Memory B cell (primary cell): ENCODE measurements around the gene WNT2B.
A peak's percentile ranks its signal among the peaks of the same experiment; 100 is the strongest.

Source experiments
- ATAC-seq: fragments of 150-1000 bp; cut with Tn5 transposase; 2 replicates; pipeline ENCODE4 v1.10.0; 2021; ENCODE audit warnings: low read depth, mild to moderate bottlenecking, moderate library complexity
- DNase-seq, 2 donors: peaks; one replicate each; pipeline ENCODE4 v3.0.0; 2022; ENCODE audit warnings: low spot score in 2 of 2
- H3K27ac Mint-ChIP-seq: one replicate; pipeline ENCODE4 v1.8.0; 2022; ENCODE audit warnings: mild to moderate bottlenecking, moderate library complexity, mixed read lengths
- H3K27me3 Mint-ChIP-seq: one replicate; pipeline ENCODE4 v1.8.0; 2022; ENCODE audit warnings: mixed read lengths
- H3K36me3 Mint-ChIP-seq: one replicate; pipeline ENCODE4 v1.8.0; 2022; ENCODE audit warnings: mild to moderate bottlenecking, mixed read lengths
- H3K4me1 Mint-ChIP-seq: one replicate; pipeline ENCODE4 v1.8.0; 2022; ENCODE audit warnings: mixed read lengths
- H3K4me3 Mint-ChIP-seq: one replicate; pipeline ENCODE4 v1.8.0; 2022; ENCODE audit warnings: mild to moderate bottlenecking, moderate library complexity, mixed read lengths
- H3K9me3 Mint-ChIP-seq: one replicate; pipeline ENCODE4 v1.8.0; 2022; ENCODE audit warnings: mixed read lengths

Gene WNT2B

GRCh38 chr1:112488141-112488540 lies 20.6 kb upstream of the WNT2B start:
- Mint-ChIP-seq H3K4me3 (no peak overlapping the region), H3K36me3 (no peaks in the 10 kb centered on the region), H3K27me3 (peaks cover 5% of the 10 kb centered on the region), H3K27ac (no peak overlapping the region), H3K4me1 (no peaks in the 10 kb centered on the region), H3K9me3 (no peaks in the 10 kb centered on the region)
- no peak for ATAC-seq
- DNase-seq, result no peak

- H3K36me3 Mint-ChIP-seq, result no peaks in the 10 kb centered on the region
- H3K4me1 Mint-ChIP-seq, result peaks cover 2% of the 10 kb centered on the region
- H3K27me3 Mint-ChIP-seq, result peaks cover 11% of the 10 kb centered on the region
- ATAC-seq (no peak), DNase-seq (no peak)
- no peak overlapping the region for H3K27ac Mint-ChIP-seq
- no peak overlapping the region for H3K4me3 Mint-ChIP-seq
- no peaks in the 10 kb centered on the region for H3K9me3 Mint-ChIP-seq
Observed at GRCh38 chr1:112492076-112492475, 16.7 kb upstream of the WNT2B start.

GRCh38 chr1:112493351-112493750 lies 15.4 kb upstream of the WNT2B start:
- peak overlapping the region; percentile 11 for H3K4me3 Mint-ChIP-seq
- no peaks in the 10 kb centered on the region for H3K9me3 Mint-ChIP-seq
- no peaks in the 10 kb centered on the region for H3K36me3 Mint-ChIP-seq
- no peak for DNase-seq
- H3K4me1 Mint-ChIP-seq, result peaks cover 2% of the 10 kb centered on the region
- H3K27ac Mint-ChIP-seq, result no peak overlapping the region
- H3K27me3 Mint-ChIP-seq, result peaks cover 13% of the 10 kb centered on the region
- ATAC-seq, result no peak

DNA sequence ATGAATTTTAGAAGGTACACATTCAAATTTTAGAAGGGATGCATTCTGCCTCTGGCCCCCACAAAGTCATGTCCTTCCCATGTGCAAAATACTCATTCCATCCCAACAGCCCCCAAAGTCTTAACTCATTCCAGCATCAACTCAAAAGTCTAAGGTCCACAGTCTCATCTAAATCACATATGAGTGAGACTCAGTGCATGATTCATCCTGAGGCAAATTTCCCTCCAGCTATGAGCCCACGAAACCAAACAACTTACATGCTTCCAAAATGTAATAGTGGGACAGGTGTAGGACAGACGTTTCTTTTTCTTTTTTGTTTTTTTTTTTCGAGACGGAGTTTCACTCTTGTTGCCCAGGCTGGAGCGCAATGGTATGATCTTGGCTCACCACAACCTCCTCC lies 12.5 kb upstream of the WNT2B start:
- H3K9me3 Mint-ChIP-seq, result no peaks in the 10 kb centered on the region
- peaks cover 2% of the 10 kb centered on the region for H3K4me1 Mint-ChIP-seq
- DNase-seq (no peak), ATAC-seq (no peak)
- peaks cover 20% of the 10 kb centered on the region for H3K27me3 Mint-ChIP-seq
- H3K4me3 Mint-ChIP-seq, result no peak overlapping the region
- H3K36me3 Mint-ChIP-seq, result no peaks in the 10 kb centered on the region
- no peak overlapping the region for H3K27ac Mint-ChIP-seq

DNA sequence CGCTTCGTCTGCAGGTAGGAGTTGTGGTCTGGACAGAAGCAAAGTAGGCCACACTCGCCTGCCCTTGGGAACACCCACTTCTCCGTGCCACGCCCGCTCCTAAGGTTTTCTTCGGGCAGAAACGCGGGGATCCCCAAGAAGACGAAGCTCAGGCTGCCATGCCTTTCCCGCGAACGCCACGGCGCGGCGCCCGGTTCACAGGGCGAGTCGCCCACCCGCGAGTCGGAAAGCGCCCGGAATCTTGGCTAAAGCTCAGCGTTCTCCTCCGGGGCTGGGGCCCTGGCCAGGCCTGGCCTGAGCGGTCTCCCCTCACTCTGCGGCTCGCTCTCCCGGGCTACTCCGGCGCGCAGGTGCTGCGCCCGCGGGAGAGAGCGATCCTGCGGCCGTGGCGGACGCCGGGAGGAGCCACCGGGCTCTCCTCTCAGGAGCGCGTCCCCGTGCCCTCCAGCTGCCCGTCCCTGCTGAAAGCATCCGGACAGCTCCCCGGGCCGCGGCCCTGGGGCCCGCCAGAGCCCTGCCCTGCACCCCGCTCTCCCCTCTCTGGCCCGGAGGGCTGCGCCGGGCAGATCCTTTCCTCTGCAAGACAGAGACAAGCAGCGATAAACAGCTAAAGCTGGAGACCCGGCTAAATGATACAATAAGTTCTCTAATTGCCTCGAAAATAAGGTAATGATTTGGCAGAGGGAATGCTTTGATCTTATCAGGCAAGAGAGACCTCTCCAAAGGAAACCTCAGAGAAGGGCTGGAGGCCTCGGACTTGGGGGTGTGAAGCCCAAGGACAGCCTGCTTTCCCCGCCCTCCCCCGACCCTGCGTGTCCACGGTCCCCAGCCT lies 6.7 kb upstream of the WNT2B start:
- Mint-ChIP-seq H3K27me3 (peaks cover 30% of the 10 kb centered on the region), H3K36me3 (no peaks in the 10 kb centered on the region)
- DNase-seq, result peak; percentile 54 to 64

GRCh38 chr1:112502826-112503225 lies 5.9 kb upstream of the WNT2B start:
- no peaks in the 10 kb centered on the region for H3K9me3 Mint-ChIP-seq
- ATAC-seq (no peak), DNase-seq (no peak)
- H3K36me3 Mint-ChIP-seq, result no peaks in the 10 kb centered on the region
- no peak overlapping the region for H3K27ac Mint-ChIP-seq
- H3K4me3 Mint-ChIP-seq, result no peak overlapping the region
- peaks cover 10% of the 10 kb centered on the region for H3K4me1 Mint-ChIP-seq
- peaks cover 29% of the 10 kb centered on the region for H3K27me3 Mint-ChIP-seq

More for the DNA sequence above, 6.7 kb upstream of the WNT2B start:
- Mint-ChIP-seq H3K4me1 (peaks cover 9% of the 10 kb centered on the region), H3K27ac (no peak overlapping the region), H3K9me3 (no peaks in the 10 kb centered on the region), H3K4me3 (peak overlapping the region; percentile 78)
- peak; percentile 79 for ATAC-seq

DNA sequence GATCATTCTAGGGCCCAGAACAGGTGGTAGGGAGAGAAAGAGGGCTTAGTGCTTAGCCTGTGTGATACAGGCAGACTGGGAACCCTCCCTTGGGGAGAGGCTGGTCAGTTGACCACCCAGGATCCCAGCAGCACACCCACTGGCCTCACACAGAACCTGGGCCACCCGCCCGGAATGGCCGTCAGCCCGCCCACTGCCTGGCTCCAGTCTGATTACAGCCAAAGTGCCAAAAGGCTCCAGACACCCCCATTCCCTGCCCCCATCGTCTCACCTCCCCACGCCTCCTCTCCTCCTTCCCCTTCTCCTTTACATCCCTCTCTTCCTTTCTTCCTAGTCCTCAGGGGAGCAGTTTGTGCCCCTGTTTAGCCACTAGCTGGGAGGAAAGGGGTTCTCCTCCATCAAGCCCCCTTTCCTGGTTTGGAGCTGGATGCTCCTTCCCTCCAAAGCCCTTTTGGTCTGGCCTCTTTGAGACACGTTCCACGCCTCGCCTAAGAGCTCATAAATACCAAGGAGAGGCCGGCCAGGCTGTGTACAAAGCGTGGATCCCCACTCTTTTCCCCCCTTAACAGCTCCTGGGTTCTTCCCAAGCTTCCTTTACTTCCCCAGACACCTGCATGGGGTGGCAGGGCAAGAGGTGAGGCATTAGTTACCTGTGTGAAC lies 4.6 kb upstream of the WNT2B start:
- DNase-seq, result no peak
- Mint-ChIP-seq H3K36me3 (no peaks in the 10 kb centered on the region), H3K4me3 (no peak overlapping the region), H3K9me3 (no peaks in the 10 kb centered on the region), H3K27me3 (peaks cover 26% of the 10 kb centered on the region), H3K27ac (no peak overlapping the region), H3K4me1 (peaks cover 12% of the 10 kb centered on the region)
- ATAC-seq, result no peak

GRCh38 chr1:112504661-112505399 lies 3.9 kb upstream of the WNT2B start:
- ATAC-seq (no peak), DNase-seq (no peak)
- Mint-ChIP-seq H3K36me3 (no peaks in the 10 kb centered on the region), H3K9me3 (no peaks in the 10 kb centered on the region), H3K4me1 (peaks cover 12% of the 10 kb centered on the region), H3K4me3 (no peak overlapping the region), H3K27me3 (peaks cover 23% of the 10 kb centered on the region), H3K27ac (no peak overlapping the region)

DNA sequence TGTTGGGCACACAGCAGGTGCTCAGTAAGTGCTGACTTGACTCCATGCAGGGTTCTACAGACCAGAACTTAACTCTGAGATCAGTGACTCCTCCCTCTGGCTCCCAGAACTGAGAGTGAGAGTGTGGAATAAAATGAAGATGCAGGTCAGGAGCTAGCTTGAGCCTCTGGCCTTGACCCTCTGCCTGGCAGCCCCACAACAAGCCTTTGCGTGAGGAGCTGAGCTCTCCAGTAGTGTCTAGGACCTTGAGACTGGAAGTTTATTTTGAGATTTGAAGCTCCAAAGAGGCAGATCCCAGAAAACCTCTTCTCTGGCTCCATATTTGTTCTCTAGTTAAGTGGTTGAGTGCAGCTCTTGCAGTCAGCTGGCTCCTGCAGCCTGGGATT lies 3.4 kb upstream of the WNT2B start:
- DNase-seq (no peak), ATAC-seq (no peak)
- Mint-ChIP-seq H3K9me3 (no peaks in the 10 kb centered on the region), H3K27ac (no peak overlapping the region), H3K27me3 (peaks cover 22% of the 10 kb centered on the region), H3K4me3 (no peak overlapping the region), H3K36me3 (no peaks in the 10 kb centered on the region), H3K4me1 (peaks cover 12% of the 10 kb centered on the region)

GRCh38 chr1:112505878-112506277 lies 2.9 kb upstream of the WNT2B start:
- no peak overlapping the region for H3K27ac Mint-ChIP-seq
- ATAC-seq (no peak), DNase-seq (no peak)
- no peaks in the 10 kb centered on the region for H3K36me3 Mint-ChIP-seq
- no peaks in the 10 kb centered on the region for H3K9me3 Mint-ChIP-seq
- peaks cover 22% of the 10 kb centered on the region for H3K27me3 Mint-ChIP-seq
- peaks cover 12% of the 10 kb centered on the region for H3K4me1 Mint-ChIP-seq
- no peak overlapping the region for H3K4me3 Mint-ChIP-seq

DNA sequence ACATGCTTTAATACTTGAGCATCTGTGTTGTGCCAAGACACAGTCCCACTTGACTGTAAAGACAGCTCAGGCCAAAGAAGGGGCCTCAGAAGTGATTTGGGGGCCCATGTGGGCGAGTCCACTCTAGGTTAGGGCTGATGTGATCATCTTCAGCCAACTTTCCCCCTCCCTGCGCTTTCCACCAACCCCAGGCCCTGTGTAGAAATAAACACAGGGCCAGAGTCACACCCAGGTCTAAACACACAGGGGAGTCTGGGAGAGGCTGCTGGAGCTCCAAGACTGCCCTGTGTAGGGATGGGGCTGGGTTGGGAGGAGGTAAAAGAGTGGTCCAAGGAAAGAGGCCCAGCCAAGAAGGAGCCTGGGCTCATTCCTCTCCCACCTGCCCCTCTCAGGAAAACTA lies 2.5 kb upstream of the WNT2B start:
- no peak overlapping the region for H3K4me3 Mint-ChIP-seq
- DNase-seq, result no peak
- H3K27me3 Mint-ChIP-seq, result peaks cover 20% of the 10 kb centered on the region
- no peak overlapping the region for H3K27ac Mint-ChIP-seq
- no peaks in the 10 kb centered on the region for H3K36me3 Mint-ChIP-seq
- no peaks in the 10 kb centered on the region for H3K9me3 Mint-ChIP-seq
- H3K4me1 Mint-ChIP-seq, result peaks cover 12% of the 10 kb centered on the region
- no peak for ATAC-seq

DNA sequence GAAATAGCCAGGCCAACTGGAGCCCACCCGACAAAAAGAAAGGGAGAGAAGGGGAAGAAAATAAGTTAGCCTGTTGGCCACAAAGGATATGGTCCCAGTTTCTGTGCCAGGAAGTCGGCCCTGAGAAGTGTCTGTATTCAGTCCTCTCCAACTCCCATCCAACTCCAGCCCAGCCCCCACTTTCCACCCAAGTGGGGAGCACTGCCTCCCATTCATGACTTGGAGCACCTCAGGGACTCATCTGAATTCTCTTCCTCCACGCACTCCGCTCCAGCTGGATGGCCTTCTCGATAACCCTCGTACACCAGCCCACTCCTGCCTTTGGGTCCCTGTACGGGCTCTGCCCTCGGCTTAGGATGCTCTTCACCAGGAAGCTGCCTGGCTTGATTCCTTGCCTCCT lies 2.0 kb upstream of the WNT2B start:
- Mint-ChIP-seq H3K9me3 (no peaks in the 10 kb centered on the region), H3K4me1 (peaks cover 12% of the 10 kb centered on the region), H3K4me3 (no peak overlapping the region), H3K36me3 (no peaks in the 10 kb centered on the region), H3K27me3 (peaks cover 20% of the 10 kb centered on the region), H3K27ac (no peak overlapping the region)
- DNase-seq (no peak), ATAC-seq (no peak)

DNA sequence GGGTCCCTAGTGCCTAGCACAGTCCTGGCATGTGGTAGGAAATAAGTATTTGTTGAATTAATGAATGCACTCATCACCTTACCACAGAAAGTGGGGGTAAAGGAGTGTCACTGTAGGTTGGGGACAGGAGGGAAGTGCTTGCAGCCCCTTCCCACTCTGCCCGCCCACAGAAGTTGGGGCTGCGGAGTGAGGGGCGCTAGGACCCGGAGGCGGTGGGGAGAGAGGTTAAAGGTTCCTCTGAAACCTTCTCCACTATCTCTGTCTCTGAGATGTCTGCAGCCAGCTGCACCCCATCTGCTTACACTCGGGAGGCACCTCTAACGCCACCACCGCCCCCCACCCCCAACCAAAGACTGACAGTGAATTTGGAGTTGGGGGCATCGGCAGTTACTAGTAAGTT lies 1.4 kb upstream of the WNT2B start:
- H3K27me3 Mint-ChIP-seq, result peaks cover 20% of the 10 kb centered on the region
- DNase-seq (no peak), ATAC-seq (no peak)
- H3K27ac Mint-ChIP-seq, result no peak overlapping the region
- H3K9me3 Mint-ChIP-seq, result no peaks in the 10 kb centered on the region
- H3K4me1 Mint-ChIP-seq, result peaks cover 12% of the 10 kb centered on the region
- no peaks in the 10 kb centered on the region for H3K36me3 Mint-ChIP-seq
- H3K4me3 Mint-ChIP-seq, result peak overlapping the region; percentile 85

DNA sequence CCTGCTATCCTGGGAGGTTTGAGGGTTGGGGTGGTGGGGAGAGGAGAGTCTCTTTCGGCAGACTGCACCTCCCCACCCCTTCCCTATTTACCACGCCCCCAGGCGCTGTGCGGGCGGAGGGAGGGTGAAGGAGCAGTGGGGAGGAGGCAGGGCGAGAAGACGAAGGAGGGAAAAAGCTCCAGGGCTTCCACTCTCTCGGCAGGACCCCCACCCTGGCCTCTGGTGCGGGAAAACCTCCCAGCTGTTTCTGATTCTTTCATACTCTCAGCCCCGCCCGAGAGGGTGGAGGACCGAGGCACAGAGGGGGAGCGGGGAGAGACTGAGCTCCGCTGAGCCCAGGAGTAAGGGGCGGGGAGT lies 866 bp upstream of the WNT2B start:
- DNase-seq (peak in 1 of 2 donors; percentile 23), ATAC-seq (peak; percentile 34)
- Mint-ChIP-seq H3K9me3 (no peaks in the 10 kb centered on the region), H3K4me3 (peak overlapping the region; percentile 85), H3K27me3 (peaks cover 16% of the 10 kb centered on the region), H3K36me3 (no peaks in the 10 kb centered on the region), H3K27ac (no peak overlapping the region), H3K4me1 (peaks cover 12% of the 10 kb centered on the region)
